Erythroblast (primary cell): ENCODE measurements around the gene HOXA2.

Experiments used
- GATA1 ChIP-seq: IDR thresholded peaks from 2 replicates; pipeline ENCODE4 v1.6.1; 2011; ENCODE audit warnings: low read depth, mild to moderate bottlenecking, control low read depth, low read length, moderate library complexity
- POLR2A ChIP-seq: IDR thresholded peaks from 2 replicates; pipeline ENCODE4 v1.6.1; 2011; ENCODE audit warnings: mild to moderate bottlenecking, low read length

GRCh38 chr7:27097686-27098577 lies 4.6 kb downstream of the HOXA2 start:
- TF ChIP-seq POLR2A (no peak), GATA1 (no peak)
